Measurements from ENCODE around the gene AHNAK. TPM values are rescaled to one million over a fixed set of nuclear protein-coding genes. Genes with fewer than 3 reads are reported as not detected.

AHNAK gene
- total RNA-seq, 2 experiments from 2014 or later: 0.21 to 0.28 TPM

- TF ChIP-seq CTCF (conservative IDR thresholded peaks at IDR 0.05; ENCODE audit: low read length): no peak
- TF ChIP-seq EZH2phosphoT487 (IDR thresholded peaks at IDR 0.05; ENCODE audit: borderline replicate concordance, low read depth, low read length): no peak
- H3K27ac ChIP-seq (ENCODE audit: low read depth, low read length, poor library complexity, severe bottlenecking): no peak overlapping the region
- no peak overlapping the region for H3K4me2 ChIP-seq (ENCODE audit: low read length)
- H2AFZ ChIP-seq (ENCODE audit: low read length): no peak overlapping the region
- no peaks in the 10 kb centered on the region for H4K20me1 ChIP-seq (ENCODE audit: insufficient read depth, low read length)
- ChIA-PET POLR2A (interaction anchor here (0.5 kb wide), 1 partner anchor 59 kb away, joined by 3 read pairs; no protein-coding TSS in a partner anchor), CTCF (ENCODE audit: unreplicated experiment) (no interaction called here)
- no TSS peak for BruUV-seq (replicated peaks)
- H3K4me3 ChIP-seq (ENCODE audit: low read depth, low read length, poor library complexity, severe bottlenecking): no peak overlapping the region
- intact Hi-C loops (cut with micrococcal nuclease; ENCODE audit: unreplicated experiment): no loop called here
- no peaks in the 10 kb centered on the region for H3K36me3 ChIP-seq (ENCODE audit: insufficient read depth, low read length)
- no peak for DNase-seq (ENCODE audit: low spot score)
- H3K4me1 ChIP-seq (ENCODE audit: insufficient read depth, low read length, poor library complexity, severe bottlenecking): no peaks in the 10 kb centered on the region
- no peaks in the 10 kb centered on the region for H3K9me2 ChIP-seq (ENCODE audit: insufficient read depth, low read length)
- no peaks in the 10 kb centered on the region for H3K79me2 ChIP-seq (ENCODE audit: insufficient read depth, low read depth, low read length)
- no peaks in the 10 kb centered on the region for H3K9me3 ChIP-seq (ENCODE audit: low read length)
Observed at GRCh38 chr11:62446091-62446490, 100.5 kb downstream of the AHNAK start.

GRCh38 chr11:62445314-62445740 is 101.3 kb downstream of the AHNAK start:
- CTCF ChIA-PET (ENCODE audit: unreplicated experiment): no interaction called here
- no peak for DNase-seq (ENCODE audit: low spot score)
- H3K9me3 ChIP-seq (ENCODE audit: low read length): no peaks in the 10 kb centered on the region
- H3K4me2 ChIP-seq (ENCODE audit: low read length): no peak overlapping the region
- POLR2A ChIA-PET: interaction anchor here (0.6 to 1.2 kb wide), 4 partner anchors 17 to 806 kb away, joined by 3 read pairs; no protein-coding TSS in a partner anchor
- no peaks in the 10 kb centered on the region for H3K9me2 ChIP-seq (ENCODE audit: insufficient read depth, low read length)
- no TSS peak for BruUV-seq (replicated peaks)
- no peaks in the 10 kb centered on the region for H3K4me1 ChIP-seq (ENCODE audit: insufficient read depth, low read length, poor library complexity, severe bottlenecking)
- no peaks in the 10 kb centered on the region for H3K36me3 ChIP-seq (ENCODE audit: insufficient read depth, low read length)
- H3K4me3 ChIP-seq (ENCODE audit: low read depth, low read length, poor library complexity, severe bottlenecking): no peak overlapping the region
- TF ChIP-seq EZH2phosphoT487 (IDR thresholded peaks at IDR 0.05; ENCODE audit: borderline replicate concordance, low read depth, low read length): no peak
- no peak for TF ChIP-seq CTCF (conservative IDR thresholded peaks at IDR 0.05; ENCODE audit: low read length)
- no peak overlapping the region for H2AFZ ChIP-seq (ENCODE audit: low read length)
- no peaks in the 10 kb centered on the region for H4K20me1 ChIP-seq (ENCODE audit: insufficient read depth, low read length)
- no peaks in the 10 kb centered on the region for H3K79me2 ChIP-seq (ENCODE audit: insufficient read depth, low read depth, low read length)
- intact Hi-C loops (cut with micrococcal nuclease; ENCODE audit: unreplicated experiment): no loop called here
- no peak overlapping the region for H3K27ac ChIP-seq (ENCODE audit: low read depth, low read length, poor library complexity, severe bottlenecking)

- intact Hi-C loops (cut with micrococcal nuclease; ENCODE audit: unreplicated experiment): no loop called here
- Histone ChIP-seq H3K9me3 (ENCODE audit: low read length) (no peaks in the 10 kb centered on the region), H3K36me3 (ENCODE audit: insufficient read depth, low read length) (no peaks in the 10 kb centered on the region), H3K79me2 (ENCODE audit: insufficient read depth, low read depth, low read length) (no peaks in the 10 kb centered on the region), H3K4me3 (ENCODE audit: low read depth, low read length, poor library complexity, severe bottlenecking) (no peak overlapping the region), H4K20me1 (ENCODE audit: insufficient read depth, low read length) (no peaks in the 10 kb centered on the region), H3K4me2 (ENCODE audit: low read length) (no peak overlapping the region), H3K9me2 (ENCODE audit: insufficient read depth, low read length) (no peaks in the 10 kb centered on the region), H3K27ac (ENCODE audit: low read depth, low read length, poor library complexity, severe bottlenecking) (no peak overlapping the region), H2AFZ (ENCODE audit: low read length) (no peak overlapping the region), H3K4me1 (ENCODE audit: insufficient read depth, low read length, poor library complexity, severe bottlenecking) (no peaks in the 10 kb centered on the region)
- no peak for DNase-seq (ENCODE audit: low spot score)
- BruUV-seq (replicated peaks): no TSS peak
- TF ChIP-seq EZH2phosphoT487 (IDR thresholded peaks at IDR 0.05; ENCODE audit: borderline replicate concordance, low read depth, low read length) (no peak), CTCF (conservative IDR thresholded peaks at IDR 0.05; ENCODE audit: low read length) (no peak)
- POLR2A ChIA-PET: interaction anchor here (0.6 to 1.2 kb wide), 5 partner anchors 18 to 806 kb away, joined by 3 read pairs; no protein-coding TSS in a partner anchor
- CTCF ChIA-PET (ENCODE audit: unreplicated experiment): no interaction called here
Observed at GRCh38 chr11:62444835-62445234, 101.8 kb downstream of the AHNAK start.

Measured in OCI-LY7 (cell line).